GM12891 (cell line): Measurements from ENCODE around the gene ANKRD9.

Experiments used
- PAX5 ChIP-seq: IDR thresholded peaks from 2 replicates; pipeline ENCODE4 v1.6.1; 2011; ENCODE audit warnings: low read length, moderate library complexity, mild to moderate bottlenecking; ENCODE audit not compliant: insufficient read depth, severe bottlenecking
- POLR2A ChIP-seq: IDR thresholded peaks from 2 replicates; pipeline ENCODE4 v1.6.1; 2011; ENCODE audit warnings: low read depth, low read length, control low read depth
- POLR2AphosphoS5 ChIP-seq: IDR thresholded peaks from 2 replicates; pipeline ENCODE4 v1.6.1; 2011; ENCODE audit warnings: low read depth, low read length, control low read depth
- POU2F2 ChIP-seq: IDR thresholded peaks from 2 replicates; pipeline ENCODE4 v1.6.1; 2011; ENCODE audit warnings: low read depth, mild to moderate bottlenecking, control low read depth, low read length, moderate library complexity
- SPI1 ChIP-seq: IDR thresholded peaks from 2 replicates; pipeline ENCODE4 v1.6.1; 2011; ENCODE audit warnings: low read depth, low read length, control low read depth
- TAF1 ChIP-seq: IDR thresholded peaks from 2 replicates; pipeline ENCODE4 v1.6.1; 2011; ENCODE audit warnings: low read depth, low read length, control low read depth

- no peak for TF ChIP-seq POLR2A
- TF ChIP-seq TAF1 = no peak
- TF ChIP-seq POLR2AphosphoS5 = no peak
- no peak for TF ChIP-seq SPI1
- TF ChIP-seq POU2F2 = no peak
- TF ChIP-seq PAX5 = no peak
These were observed 36.1 kb upstream of the ANKRD9 start for GRCh38 chr14:102545461-102546265.
